Stimulated activated CD4-positive, alpha-beta T cell treated with anti-CD3 and anti-CD28 coated beads, Interleukin-12 subunit alpha, Interleukin-12 subunit beta, amount 100 ng/mL, for 24 hours (primary cell): ENCODE data around the gene SLC38A10.

Experiments
- DNase-seq, 2 experiments: peaks; one replicate each; pipeline ENCODE4 v3.0.0-alpha.2; 2020; ENCODE audit warnings: low read depth in 2 of 2

Gene SLC38A10

DNA sequence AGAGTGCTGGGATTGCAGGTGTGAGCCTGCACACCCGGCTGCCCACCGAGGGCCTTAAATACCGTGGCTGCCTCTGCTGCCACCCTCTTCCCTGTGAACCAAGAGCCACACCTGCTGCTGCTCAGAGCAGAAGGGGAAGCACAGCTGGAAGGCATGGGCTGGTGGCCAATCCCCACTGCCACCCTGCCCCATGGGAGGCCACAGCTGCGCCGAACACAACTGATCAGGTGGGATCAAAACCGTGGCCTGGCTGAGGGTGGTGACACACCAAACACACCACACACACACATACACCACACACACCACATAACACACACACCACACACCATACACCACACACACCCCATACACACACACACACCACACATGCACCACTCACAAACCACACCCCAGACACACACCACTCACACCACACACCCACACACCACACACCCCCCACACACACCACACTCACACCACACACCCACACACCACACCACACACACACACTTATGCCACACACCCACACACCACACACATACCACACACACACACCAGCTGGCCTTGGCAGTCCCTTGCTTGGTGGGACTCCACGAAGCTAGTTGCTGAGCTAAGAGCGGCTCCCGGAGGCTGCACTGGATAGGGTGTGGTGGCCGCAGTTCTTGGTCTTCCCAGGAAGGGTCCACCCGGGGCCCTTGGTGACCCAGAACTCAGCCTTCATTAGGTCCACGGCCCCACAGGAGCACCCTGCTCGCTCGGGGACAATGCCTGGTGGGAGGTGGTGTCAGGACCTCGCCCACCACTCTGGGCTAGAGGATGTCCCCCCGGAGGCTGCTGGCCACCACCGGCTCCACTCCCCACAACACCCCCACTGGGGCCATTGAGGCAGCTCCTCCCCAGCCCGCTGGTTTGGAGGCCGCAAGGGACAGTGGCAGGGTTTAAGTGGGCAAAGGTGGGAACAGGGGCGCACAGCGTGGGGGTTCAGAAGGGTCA, 87.2 kb downstream of the SLC38A10 start:
- no peak for DNase-seq

- DNase-seq, result no peak
Observed at GRCh38 chr17:81206657-81207056, 88.5 kb downstream of the SLC38A10 start.

DNA sequence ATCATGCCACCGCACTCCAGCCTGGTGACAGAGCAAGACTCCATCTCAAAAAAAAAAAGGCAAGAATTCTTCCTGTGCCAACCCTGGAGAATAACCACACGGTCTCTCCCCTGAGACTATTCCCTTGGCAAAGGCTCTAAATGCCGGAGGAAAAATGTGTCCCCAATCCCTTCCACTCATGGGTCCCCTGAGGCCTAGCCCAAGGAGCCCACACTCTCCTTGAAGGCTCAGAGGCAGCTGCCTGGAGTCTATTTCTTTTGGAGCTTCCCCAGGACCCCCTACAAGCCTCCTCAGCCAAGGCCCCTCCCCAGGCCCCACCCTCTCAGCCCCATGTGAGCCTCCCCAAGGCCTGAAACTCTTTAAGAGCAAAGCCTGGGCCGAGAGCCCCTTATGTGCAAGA, 88.9 kb downstream of the SLC38A10 start:
- DNase-seq, result no peak

DNA sequence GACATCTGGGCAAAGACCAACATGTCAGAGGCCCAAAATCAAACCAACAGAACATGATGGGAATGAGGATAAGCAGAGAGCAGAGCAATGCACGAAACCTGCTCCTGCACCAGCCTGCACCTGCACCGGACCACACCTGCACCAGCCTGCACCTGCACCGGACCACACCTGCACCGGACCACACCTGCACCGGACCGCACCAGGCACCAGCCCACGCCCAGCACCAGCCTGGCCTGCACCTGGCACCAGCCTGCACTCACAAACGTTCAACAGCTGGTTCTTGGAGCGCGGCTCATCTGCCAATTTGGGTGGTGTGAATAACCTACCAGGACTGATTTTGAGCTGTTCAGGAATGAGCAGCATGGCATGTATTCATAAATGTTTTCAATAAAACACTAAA, 90.5 kb downstream of the SLC38A10 start:
- no peak for DNase-seq

GRCh38 chr17:81203136-81203535, 92.0 kb downstream of the SLC38A10 start:
- DNase-seq, result no peak

DNA sequence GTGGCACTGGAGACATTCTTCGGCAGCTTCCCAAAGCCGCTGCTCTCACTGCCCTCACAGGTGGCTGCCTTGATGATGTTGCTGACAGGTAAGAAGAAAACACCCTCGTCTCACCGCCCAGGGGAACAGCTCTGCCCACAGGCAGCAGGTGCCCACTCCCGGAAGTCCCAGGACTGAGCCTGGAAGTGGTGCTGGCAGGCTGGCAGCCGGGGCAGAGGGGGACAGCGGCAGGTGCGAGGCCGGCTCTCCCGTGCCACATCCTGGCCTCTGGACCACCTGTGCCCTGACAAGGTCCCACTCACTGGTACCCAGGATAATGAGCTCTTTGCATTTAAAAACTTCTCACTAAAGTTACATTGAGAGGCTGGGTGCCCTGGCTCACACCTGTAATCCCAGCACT, 92.8 kb downstream of the SLC38A10 start:
- no peak for DNase-seq

- DNase-seq, result peak in 1 of 2 experiments; percentile 16
Observed at GRCh38 chr17:81200695-81201580, 94.2 kb downstream of the SLC38A10 start.

DNA sequence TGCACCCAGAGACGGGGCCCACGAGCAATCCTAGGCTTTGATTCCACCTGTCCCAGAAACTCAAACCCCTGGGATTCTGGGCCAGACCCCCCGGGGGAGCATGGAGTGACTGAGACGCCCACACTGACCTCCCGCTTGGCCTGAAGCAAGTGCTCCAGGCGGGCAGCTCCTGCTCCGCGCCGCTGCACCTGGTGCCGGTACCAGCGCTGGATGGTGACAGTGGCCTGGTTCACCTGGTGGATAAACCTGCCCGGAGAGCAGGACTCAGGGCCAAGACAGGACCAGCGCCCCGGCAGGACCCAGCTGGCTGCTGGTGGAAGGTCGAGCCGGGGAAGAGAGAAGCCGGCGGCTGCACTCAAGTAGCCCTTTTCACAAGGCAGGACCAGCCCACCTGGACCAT, 94.9 kb downstream of the SLC38A10 start:
- no peak for DNase-seq

DNA sequence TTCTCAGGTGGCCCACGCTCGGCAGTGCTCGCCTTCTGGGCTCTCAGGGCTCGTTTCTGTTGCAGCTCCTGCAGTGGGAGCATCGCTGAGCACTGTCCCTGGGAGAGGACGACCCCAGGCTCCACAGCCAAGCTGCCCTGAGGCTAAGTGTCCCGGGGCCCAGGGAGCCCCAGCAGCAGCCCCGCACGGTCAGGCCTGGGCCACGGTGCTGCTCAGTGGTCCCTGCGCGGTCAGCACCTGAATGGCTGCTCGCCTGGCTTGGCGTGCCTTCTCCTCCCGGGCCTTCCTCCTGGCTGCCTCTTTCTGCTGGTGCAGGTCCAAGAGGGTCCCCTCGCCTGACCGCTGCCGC, 95.7 kb downstream of the SLC38A10 start:
- no peak for DNase-seq

DNA sequence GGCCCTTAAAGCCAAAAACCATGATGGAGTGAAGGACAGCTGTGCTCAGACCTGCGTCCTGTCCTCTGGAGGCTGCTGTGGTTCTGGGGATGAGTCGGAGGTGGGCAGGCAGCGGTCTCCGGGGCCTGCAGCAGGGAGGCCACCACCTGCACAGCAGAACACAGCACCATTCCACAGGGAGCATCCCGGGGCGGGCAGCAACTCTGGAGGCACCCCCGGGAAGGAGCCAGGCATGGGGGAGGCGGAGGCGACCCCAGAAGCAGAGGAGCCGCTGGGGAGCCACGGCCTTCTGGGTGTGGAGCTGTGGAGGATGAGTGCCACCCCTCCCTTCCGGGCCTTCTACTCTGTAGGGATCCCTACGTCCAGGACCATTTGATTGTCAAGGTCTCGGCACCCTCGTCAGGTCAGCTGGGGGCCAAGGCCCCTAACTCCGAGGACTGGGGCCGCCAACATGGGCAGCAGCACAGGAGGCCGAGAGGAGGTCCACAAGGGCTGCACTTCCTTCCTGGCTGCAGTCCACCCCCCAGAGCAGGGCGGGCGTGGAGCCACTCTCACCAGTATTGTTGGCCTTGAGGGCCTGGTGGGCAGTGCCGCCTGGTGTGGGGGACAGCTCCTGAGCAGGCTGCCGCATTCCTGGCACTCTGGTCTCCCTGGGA, 96.2 kb downstream of the SLC38A10 start:
- DNase-seq, result no peak

- no peak for DNase-seq
Observed at GRCh38 chr17:81197831-81198490, 97.1 kb downstream of the SLC38A10 start.

GRCh38 chr17:81197409-81197795, 97.7 kb downstream of the SLC38A10 start:
- DNase-seq, result no peak

DNA sequence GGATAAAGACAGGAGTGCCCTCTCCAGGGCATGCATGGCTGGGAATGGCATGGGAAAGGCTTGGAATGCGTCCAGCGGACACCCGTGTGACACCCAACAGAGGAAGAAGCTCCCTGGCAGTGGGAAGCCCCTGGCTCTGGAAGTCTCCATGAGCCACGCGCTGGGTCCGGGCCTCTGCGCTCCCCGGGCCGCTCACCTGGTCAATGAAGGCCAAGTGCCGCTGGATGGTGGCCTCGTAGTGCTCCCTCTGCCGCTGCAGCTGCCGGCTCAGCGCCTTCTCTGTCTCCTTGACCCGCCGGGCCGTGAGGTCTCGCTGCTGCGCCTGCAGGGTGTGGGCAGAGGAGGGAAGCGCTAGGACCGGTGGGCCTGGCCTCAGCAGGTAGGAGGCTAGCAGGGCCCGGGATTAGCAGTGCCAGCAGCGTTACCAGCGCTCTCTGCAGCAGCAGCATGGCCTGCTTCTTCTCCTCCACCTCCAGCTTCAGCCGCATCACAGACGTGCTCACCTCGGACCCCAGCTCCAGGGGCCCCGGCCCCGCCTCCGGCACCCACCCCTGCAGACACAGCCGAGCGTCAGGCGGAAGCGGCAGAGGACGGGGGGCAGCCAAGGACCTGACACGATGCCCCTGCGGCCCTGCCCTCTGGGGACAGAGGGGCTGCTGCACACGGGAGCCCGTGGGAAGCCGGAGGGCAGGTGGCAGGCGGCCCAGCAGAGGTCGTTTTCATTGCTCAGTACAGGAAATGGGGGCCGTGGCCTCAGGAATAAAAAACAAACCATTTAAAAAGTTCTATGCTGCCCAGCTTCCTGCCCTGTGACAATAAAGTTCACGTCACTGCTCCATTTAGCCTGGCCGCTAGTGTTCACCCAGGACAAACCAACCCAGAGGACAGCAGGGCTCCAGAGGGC, 98.3 kb downstream of the SLC38A10 start:
- DNase-seq, result no peak

GRCh38 chr17:81195941-81196495, 99.1 kb downstream of the SLC38A10 start:
- no peak for DNase-seq
